ENCODE results near the gene VWA1. TPM values are rescaled to one million over a fixed set of nuclear protein-coding genes. Genes with fewer than 3 reads are reported as not detected.

Gene VWA1
- polyA plus RNA-seq, 1 donor (not counting 4 experiments of a cell fraction or from before 2014, with no cell fraction given): 6.5 TPM

GRCh38 chr1:1430992-1431844 lies 4.3 kb upstream of the VWA1 start:
- H3K27me3 ChIP-seq (ENCODE audit: control insufficient read depth, extremely low read depth, insufficient read depth, low read length): no peaks in the 10 kb centered on the region
- H4K20me1 ChIP-seq (ENCODE audit: control insufficient read depth, extremely low read depth, insufficient read depth, low read length): no peaks in the 10 kb centered on the region
- no peak overlapping the region for H3K4me3 ChIP-seq (ENCODE audit: control insufficient read depth in 2 of 3, extremely low read depth in 1 of 3, insufficient read depth in 2 of 3, low read depth in 1 of 3, low read length in 3 of 3)
- H2AFZ ChIP-seq (ENCODE audit: control insufficient read depth, low read length): no peak overlapping the region
- FAIRE-seq (no peak), DNase-seq (ENCODE audit: low read depth, low spot score) (no peak)
- H3K9me3 ChIP-seq (ENCODE audit: control insufficient read depth, low read depth, low read length): no peaks in the 10 kb centered on the region
- no peak overlapping the region for H3K9ac ChIP-seq (ENCODE audit: control insufficient read depth, extremely low read depth, insufficient read depth, low read length)
- no peak for TF ChIP-seq CTCF (optimal IDR thresholded peaks at IDR 0.05 in 1 of 3, IDR thresholded peaks at IDR 0.05 in 1 of 3, conservative IDR thresholded peaks at IDR 0.05 in 1 of 3; ENCODE audit: extremely low read depth in 1 of 3, insufficient read depth in 2 of 3, low read length in 3 of 3)
- H3K4me2 ChIP-seq (ENCODE audit: control insufficient read depth, extremely low read depth, insufficient read depth, low read depth, low read length): no peak overlapping the region
- dilution Hi-C loops (cut with MboI; ENCODE audit: extremely low pct_ligation_motif_present, low sequenced_read_pairs): no loop called here
- no peaks in the 10 kb centered on the region for H3K79me2 ChIP-seq (ENCODE audit: control insufficient read depth, insufficient read depth, low read length)
- H3K36me3 ChIP-seq (ENCODE audit: control insufficient read depth in 2 of 2, extremely low read depth in 1 of 2, insufficient read depth in 2 of 2, low read length in 2 of 2): no peaks in the 10 kb centered on the region
- H3K4me1 ChIP-seq (ENCODE audit: control insufficient read depth, extremely low read depth, insufficient read depth, low read length): peaks cover 26% of the 10 kb centered on the region
- H3K27ac ChIP-seq (ENCODE audit: control insufficient read depth, insufficient read depth, low read length): no peak overlapping the region
- H3K9me1 ChIP-seq (ENCODE audit: control insufficient read depth, extremely low read depth, insufficient read depth, low read length): no peaks in the 10 kb centered on the region

- no peak for DNase-seq (ENCODE audit: low read depth, low spot score)
These were observed 3.6 kb upstream of the VWA1 start for GRCh38 chr1:1431845-1432273.

More at GRCh38 chr1:1431845-1432273, 3.6 kb upstream of the VWA1 start:
- Histone ChIP-seq H3K4me2 (ENCODE audit: control insufficient read depth, extremely low read depth, insufficient read depth, low read depth, low read length) (no peak overlapping the region), H3K9me1 (ENCODE audit: control insufficient read depth, extremely low read depth, insufficient read depth, low read length) (no peaks in the 10 kb centered on the region), H3K36me3 (ENCODE audit: control insufficient read depth in 2 of 2, extremely low read depth in 1 of 2, insufficient read depth in 2 of 2, low read length in 2 of 2) (no peaks in the 10 kb centered on the region), H3K4me1 (ENCODE audit: control insufficient read depth, extremely low read depth, insufficient read depth, low read length) (peaks cover 27% of the 10 kb centered on the region), H4K20me1 (ENCODE audit: control insufficient read depth, extremely low read depth, insufficient read depth, low read length) (no peaks in the 10 kb centered on the region), H3K27ac (ENCODE audit: control insufficient read depth, insufficient read depth, low read length) (no peak overlapping the region), H3K4me3 (ENCODE audit: control insufficient read depth in 2 of 3, extremely low read depth in 1 of 3, insufficient read depth in 2 of 3, low read depth in 1 of 3, low read length in 3 of 3) (no peak overlapping the region), H2AFZ (ENCODE audit: control insufficient read depth, low read length) (no peak overlapping the region), H3K9ac (ENCODE audit: control insufficient read depth, extremely low read depth, insufficient read depth, low read length) (no peak overlapping the region), H3K9me3 (ENCODE audit: control insufficient read depth, low read depth, low read length) (no peaks in the 10 kb centered on the region), H3K79me2 (ENCODE audit: control insufficient read depth, insufficient read depth, low read length) (no peaks in the 10 kb centered on the region), H3K27me3 (ENCODE audit: control insufficient read depth, extremely low read depth, insufficient read depth, low read length) (no peaks in the 10 kb centered on the region)
- no peak for FAIRE-seq
- dilution Hi-C loops (cut with MboI; ENCODE audit: extremely low pct_ligation_motif_present, low sequenced_read_pairs): no loop called here
- no peak for TF ChIP-seq CTCF (optimal IDR thresholded peaks at IDR 0.05 in 1 of 3, IDR thresholded peaks at IDR 0.05 in 1 of 3, conservative IDR thresholded peaks at IDR 0.05 in 1 of 3; ENCODE audit: extremely low read depth in 1 of 3, insufficient read depth in 2 of 3, low read length in 3 of 3)
- no peak for TF ChIP-seq EZH2 (IDR thresholded peaks at IDR 0.05; ENCODE audit: low read length)
